ENCODE measurements around the gene TNF.

The TNF gene

DNA sequence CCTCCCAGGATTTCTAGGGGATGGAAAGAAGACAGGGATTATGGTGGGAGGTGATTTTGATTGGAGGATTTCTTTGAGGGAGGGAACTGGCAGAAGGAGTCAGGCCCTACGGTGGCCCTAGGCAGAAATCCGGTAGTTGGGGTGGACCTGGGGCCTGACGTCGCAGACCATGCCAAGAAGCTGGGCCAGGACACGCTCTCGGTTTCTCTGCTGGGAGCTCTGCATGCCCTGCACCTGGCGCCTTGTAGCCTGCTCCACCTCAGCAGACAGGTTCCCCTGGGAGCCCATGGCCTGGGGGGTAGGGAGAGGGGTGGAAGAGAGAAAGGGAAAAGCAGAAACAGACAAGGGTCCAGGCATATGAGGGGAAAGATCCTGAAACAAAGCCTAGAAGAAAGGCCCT is 30.1 kb upstream of the TNF start:
- DNase-seq = no peak

DNA sequence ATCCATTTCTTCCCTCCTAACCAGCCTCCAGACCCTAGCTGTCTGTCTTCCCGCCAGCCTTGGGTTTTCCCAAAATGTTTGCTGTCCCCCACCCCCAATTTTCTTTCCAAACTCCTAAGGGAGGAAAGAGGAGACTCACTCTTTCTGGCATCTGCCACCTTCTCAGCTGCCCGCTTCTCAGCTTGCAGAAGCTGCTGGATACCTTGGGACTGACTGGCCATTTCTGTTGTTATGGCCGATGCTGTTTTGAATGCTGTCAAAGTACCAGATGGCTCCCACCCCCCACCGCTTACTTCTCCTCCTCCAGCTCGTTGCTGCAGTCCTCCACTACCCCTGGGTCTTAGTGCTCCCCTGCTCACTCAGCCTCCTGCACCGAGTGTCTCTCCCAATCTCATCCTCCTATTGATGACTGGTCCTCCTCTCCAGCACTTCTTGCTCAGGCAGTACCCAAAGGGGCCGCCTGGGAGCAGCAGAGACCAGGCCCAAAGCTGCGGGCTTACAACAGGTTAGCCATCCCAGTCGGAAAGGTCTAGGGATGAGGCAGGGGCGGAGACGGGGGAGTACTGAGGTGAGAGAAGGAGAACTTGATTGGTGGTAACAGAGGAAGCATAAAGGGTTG is 28.9 kb upstream of the TNF start, which contains the start of gene ATP6V1G2:
TSS of gene ATP6V1G2 (minus strand) at position 270 of the 619 bp plus-strand sequence. CDS start at position 221, 49 bp downstream.
- DNase-seq = peak; percentile 81

DNA sequence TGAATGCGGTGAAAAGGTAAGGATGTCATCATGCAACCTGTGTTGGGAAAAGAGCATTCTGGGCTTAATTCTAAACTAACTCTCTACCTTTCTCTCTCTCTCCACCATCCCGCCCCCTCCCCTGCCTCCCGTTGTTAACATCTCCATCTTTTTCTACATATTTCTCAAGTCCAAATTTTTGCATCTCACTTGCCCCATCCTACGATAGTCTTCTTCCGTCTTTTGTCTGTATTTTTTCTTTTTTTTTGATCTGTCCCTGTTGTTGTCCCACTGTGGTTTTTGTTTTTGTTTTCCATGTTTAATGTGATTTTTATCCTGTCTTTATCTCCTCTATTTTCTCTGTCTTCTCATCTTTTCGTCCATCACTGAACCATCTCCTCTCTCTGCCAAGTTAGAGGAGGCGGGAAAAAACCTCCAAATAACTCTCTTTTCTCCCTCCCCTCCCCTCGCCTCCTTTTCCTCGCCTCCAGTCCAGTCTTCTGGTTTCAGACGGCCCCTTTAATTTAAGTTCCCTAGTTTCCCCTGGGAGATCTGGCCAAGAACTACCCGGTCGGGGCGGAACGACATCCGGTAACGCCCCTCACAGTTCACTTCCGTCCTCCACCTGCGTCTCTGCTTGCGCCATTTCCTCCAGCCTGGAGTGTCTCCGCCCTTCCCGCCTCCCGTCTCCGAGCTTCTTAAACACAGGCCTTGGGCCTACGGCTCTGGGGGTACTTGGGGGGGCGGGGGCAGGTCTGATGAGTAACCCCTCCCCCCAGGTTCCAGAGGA is 28.2 kb upstream of the TNF start, which contains the start of gene NFKBIL1:
TSS of gene NFKBIL1 (plus strand) at position 651 of the 769 bp plus-strand sequence. CDS start at position 738, 87 bp downstream.
- DNase-seq = peak; percentile 96

DNA sequence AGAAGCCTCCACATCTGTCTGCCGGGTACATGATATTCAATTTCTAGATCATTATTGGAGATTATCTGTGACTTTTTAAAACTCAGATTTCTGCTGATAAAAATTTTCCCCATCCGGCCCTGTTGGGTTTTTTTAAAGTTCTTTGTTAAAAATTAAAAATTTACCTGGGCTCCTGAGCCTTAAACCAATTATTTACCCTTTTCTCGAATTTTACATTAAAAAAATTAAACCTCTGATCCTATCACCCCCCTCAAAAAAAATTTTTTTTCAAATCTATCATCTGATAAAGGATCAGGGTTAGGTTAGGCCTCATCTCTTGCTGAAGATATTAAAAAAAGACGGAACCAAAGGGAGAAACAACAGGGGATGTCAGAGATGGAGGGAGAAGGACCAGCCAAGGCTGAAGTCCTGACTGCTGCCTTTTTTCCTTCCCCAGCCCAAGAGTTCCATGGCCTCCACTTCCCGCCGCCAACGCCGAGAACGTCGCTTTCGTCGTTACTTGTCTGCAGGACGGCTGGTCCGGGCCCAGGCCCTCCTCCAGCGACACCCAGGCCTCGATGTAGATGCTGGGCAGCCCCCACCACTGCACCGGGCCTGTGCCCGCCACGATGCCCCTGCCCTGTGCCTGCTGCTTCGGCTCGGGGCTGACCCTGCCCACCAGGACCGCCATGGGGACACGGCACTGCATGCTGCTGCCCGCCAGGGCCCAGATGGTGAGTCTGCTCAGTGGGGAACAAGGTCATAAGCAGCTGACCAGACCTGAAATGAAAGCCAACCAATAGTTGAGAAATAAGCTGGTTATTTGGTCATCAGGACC is 27.4 kb upstream of the TNF start:
- no peak for DNase-seq

DNA sequence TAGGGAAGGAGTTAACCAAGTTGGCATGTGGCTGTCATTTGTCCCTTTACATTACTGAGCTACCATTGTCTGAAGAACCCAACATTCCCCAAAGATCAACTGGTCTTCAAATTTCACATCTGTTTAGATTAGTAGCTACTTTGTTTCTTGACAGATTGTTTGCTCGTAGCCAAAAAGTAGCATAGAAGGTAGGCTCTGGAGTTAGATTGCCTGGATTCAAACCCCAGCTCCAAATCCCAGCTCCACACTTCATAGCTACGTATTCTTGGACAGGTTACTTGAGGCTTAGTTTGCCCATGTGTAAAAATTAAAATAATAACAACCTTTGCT is 26.9 kb upstream of the TNF start:
- DNase-seq = no peak

DNA sequence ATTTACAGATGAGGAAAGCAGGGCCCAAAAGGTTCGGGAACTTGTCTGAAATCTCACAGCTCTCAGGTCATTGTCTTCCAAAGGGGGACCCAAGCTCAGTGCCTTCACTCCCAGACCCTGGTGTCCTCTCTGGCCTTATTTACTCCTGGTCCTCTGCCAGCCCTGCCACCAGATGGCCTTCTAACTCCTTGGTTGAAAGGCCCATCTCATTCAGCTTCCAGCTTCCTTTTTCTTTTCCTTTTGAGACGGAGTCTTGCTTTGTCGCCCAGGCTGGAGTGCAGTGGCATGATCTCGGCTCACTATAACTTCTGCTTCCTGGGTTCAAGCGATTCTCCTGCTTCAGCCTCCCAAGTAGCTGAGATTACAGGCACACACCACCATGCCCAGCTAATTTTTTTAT is 24.0 kb upstream of the TNF start:
- peak; percentile 11 for DNase-seq

DNA sequence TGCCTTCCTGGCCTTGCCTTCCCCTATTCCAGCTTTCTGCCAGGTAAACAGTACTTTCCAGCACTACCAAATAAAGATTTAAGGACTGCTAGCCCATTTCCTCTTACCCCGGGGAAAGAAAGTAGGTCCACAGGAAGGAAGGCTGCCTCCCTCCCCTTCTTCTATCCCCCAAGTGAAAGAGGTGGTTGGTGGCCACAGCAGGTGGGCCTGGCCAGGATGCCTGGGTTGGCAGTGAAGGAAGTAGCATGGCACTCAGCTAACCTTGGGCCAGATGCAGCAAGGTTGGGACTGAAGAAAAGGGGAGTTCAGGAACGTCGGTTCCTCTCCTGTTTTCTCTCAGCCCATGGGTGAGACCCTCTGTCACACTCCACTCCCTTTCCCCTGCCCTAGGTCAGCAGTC is 19.1 kb upstream of the TNF start:
- no peak for DNase-seq

GRCh38 chr6:31557443-31558317 is 17.7 kb upstream of the TNF start:
- DNase-seq = no peak

- no peak for DNase-seq
These were observed 17.1 kb upstream of the TNF start for GRCh38 chr6:31558318-31558625.

- no peak for DNase-seq
These were observed 16.5 kb upstream of the TNF start for GRCh38 chr6:31558631-31559500.

DNA sequence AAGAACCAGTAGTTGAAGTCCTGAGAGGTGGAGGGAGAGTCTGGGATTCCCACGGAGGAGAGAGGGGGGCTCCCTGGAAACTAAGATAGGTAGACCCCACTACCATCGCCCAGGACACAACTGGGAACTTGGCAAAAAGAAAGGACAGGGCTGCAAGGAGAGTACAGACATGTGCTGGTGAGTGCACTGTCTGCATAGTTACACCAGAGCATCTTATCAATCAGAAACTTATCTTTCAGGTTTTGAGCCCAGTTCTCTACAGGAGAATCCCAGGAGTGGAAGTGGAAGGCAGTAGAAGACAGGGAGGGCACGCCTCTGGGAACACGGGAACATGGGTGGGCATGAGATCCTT is 15.8 kb upstream of the TNF start:
- DNase-seq = no peak

DNA sequence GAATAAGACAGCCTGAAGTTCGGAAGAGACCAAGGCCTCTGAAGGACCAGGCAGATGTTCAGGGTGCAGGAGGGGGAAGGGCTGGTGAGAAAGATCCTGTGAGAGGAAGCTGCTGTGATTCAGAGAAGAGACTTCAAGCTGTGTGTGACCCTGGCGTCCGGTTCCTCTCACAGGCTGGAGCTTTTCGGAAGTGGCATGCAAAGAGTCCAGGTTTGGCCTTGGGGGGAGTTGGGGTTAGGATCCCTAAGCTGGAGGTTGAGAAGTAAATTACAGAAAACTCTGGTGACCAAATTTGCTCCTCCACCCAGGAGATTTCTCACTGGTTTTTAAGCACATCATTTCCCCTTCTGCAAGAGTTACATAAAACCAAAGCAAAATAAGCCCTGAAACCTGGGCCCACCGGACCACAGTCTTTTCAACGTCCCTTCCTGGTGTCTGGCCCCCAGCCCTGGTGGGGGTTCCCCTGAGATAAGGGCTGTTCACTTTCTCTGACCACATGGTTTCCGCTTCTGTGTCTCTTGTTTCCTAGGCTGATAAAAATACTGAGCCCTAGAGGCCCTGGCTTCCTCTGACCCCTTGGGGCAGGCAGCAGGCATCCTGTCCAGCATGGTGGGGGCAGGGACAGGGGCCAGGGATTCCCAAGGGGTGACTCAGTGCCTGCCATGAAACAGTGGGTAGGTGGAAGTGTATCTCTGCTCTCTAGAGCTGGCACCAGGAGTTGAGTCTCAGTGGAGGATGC is 15.2 kb upstream of the TNF start:
- no peak for DNase-seq

- no peak for DNase-seq
These were observed 14.7 kb upstream of the TNF start for GRCh38 chr6:31560697-31561058.

DNA sequence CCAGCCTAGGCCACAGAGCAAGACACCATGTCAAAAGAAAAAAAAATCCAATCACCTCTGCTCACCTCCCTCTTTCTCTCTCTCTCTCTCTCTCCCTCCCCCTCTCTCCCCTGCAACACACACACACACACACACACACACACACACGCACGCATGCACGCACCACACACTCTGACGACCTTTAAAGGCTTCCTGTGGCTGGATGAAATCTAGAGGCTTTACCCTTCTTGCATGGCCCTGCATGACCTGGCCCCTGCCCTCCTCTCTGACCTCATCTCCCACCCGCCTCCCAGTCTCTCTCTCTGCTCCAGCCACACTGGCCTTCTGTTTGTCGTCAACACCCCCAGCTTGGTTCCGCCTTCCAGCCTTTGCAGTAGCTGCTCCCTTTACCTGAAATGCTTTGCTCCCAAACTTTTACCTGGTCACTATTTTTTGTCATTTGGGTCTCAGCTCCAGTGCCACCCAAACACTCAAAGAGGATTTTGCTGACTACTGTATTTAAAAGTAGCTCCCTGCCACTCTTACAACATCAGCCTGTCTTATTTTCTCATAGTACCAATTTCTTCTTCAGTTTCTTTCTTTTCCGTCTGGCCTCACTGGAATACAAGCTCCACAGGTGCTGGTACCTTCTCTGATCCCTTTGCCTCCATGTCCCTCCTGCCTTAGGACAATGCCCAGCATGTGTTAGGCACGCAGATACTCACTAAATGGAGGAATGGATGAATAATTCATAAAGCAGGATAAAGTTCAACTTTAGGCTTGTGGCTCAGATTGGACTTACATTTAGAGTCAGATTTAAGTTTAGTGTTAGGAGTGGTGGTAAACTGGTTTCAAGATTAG is 7.6 kb upstream of the TNF start:
- no peak for DNase-seq

DNA sequence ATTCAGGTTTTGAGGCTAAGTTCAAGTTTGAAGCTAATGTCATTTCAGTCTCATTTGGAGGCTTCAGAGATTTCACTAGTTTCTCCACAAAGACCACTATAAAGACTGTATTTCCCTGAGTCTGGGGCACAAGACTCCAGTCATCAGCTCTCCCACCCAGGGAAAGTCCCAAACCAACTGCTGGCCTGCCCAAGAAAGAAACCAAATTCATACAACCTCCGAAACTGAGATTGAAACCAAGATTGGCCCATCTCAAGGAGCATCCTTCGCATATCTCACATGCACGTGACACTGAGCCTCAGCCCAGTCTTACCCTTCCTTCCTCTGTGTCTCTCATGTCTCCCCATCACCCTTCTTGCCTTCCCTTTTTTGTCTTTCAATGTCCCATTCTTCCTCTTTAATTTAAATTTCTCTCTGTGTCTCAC is 6.8 kb upstream of the TNF start:
- DNase-seq = no peak

- no peak for DNase-seq
These were observed 5.4 kb upstream of the TNF start for GRCh38 chr6:31569861-31570536.

- DNase-seq = no peak
These were observed 3.1 kb upstream of the TNF start, which contains the start of gene LTA for GRCh38 chr6:31572041-31572911. Gene LTA, plus strand, starts transcription at chr6:31572289. Its CDS starts 454 bp downstream, at chr6:31572743.

All from DMS 273 treated with DMSO at 0.1 percent for 48 hours (cell line).